ENCODE measurements around the gene USF3. TPM values are rescaled to one million over a fixed set of nuclear protein-coding genes. Genes with fewer than 3 reads are reported as not detected.

The USF3 gene
- total RNA-seq, 4 donors from 2014 or later, result 31.3 to 51.2 (median 34.0) TPM

DNA sequence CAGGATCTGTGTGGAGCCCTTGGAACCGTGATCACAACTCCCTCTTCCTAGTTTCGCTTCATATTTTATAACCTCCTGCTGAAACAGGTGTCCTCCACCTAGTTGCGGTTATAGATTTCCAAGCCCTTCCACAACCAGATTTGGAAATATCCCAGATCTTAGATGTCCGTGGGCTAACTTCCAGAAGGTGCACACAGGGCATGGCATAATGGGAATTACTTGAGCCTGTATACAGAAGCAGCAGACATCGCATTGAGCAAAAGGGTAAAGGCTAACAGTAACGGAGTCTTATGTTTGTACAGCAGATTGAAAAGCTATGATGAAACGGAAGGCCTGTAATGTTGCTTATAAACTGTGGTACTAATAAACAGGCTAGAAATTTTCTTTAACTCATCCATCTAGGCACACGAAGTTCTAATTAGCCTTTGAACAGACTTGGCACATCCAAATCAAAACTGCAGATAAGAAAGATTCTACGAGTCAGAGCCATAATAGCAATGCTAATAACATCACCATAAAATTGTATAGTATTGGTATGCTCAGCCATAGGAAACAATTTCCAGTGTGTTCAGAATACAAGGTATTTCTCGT, 1.2 kb upstream of the USF3 start:
- TF ChIP-seq, protein P1, sequence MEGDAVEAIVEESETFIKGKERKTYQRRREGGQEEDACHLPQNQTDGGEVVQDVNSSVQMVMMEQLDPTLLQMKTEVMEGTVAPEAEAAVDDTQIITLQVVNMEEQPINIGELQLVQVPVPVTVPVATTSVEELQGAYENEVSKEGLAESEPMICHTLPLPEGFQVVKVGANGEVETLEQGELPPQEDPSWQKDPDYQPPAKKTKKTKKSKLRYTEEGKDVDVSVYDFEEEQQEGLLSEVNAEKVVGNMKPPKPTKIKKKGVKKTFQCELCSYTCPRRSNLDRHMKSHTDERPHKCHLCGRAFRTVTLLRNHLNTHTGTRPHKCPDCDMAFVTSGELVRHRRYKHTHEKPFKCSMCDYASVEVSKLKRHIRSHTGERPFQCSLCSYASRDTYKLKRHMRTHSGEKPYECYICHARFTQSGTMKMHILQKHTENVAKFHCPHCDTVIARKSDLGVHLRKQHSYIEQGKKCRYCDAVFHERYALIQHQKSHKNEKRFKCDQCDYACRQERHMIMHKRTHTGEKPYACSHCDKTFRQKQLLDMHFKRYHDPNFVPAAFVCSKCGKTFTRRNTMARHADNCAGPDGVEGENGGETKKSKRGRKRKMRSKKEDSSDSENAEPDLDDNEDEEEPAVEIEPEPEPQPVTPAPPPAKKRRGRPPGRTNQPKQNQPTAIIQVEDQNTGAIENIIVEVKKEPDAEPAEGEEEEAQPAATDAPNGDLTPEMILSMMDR (IDR thresholded peaks at IDR 0.05; ENCODE audit: low read depth), result no peak

DNA sequence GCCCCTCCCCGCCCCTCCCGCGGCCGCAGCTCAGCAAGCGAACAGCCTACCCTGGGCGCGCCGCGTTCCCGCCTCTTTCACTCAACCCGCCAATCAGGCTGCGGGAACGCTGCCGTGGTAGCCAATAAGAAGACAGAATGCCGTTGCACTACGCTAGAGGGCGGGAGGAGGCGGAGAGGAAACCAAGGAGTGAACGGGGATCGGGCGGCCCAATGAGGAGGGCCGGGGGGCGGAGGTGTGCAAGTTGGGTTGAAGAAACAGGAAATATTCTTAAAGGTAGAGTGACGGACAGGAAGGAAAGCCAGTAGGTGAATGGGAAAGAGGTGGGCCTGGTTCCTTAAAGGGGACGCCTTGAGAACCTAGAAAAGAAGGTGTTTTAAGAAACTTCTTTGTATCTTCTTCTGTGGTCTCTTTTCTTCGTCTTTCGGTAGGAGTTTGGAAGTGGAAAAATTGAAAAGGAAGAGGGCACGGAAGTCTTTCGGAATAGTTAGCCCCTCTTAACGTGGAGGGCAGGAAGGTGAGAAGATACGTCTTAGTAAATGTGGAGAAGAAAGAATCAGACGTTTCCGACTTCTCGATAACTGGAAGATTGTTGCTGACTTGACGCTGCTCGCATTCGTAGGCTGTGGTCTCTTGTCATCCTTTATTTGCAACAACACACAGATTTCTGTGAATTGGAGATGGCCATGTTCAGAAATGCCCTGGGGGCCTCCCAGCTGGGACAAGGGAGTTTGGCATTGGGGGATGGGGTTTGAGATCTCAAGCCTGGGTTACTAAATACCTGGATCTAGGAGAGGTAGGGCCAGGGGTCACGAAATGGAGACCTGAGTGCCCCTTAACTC, 437 bp upstream of the USF3 start:
- TF ChIP-seq, protein P1 (IDR thresholded peaks at IDR 0.05; ENCODE audit: low read depth), result no peak

DNA sequence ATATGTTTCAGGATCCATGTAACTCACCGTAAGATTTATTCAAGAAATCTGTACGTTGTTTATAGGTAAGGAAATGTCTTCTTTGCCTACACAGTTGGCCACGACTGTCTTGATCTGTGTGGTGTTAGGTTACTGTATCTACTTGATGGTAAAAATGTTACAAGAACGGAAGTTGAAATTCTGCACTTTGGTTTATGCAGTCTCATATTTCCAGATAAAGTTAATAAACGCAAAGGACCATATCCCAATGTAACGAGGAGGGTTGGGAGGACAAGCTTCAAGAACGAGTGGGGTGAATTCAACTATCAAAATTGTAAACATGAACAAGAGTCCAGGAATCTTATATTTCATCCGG, 1.0 kb downstream of the USF3 start:
- TF ChIP-seq, protein P1 (IDR thresholded peaks at IDR 0.05; ENCODE audit: low read depth), result no peak

DNA sequence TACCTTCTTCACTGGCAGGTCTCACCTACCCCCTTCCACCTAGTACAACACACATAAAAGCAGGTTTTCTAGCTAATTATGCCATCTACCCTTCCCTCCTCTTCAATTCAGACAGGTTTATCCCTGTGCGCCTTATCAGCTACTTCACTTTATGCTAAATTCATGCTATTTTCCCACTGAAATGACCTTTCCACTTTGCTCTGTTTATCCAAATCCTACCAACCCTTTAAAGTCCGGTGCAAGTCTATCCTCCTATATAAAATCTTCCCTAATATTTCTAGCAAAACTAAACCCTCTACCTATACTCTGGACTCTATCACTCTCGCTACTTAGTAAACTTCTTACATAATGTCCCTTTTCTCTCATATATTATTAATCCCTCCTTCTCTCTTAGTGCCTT, 6.0 kb downstream of the USF3 start:
- TF ChIP-seq, protein P1 (IDR thresholded peaks at IDR 0.05; ENCODE audit: low read depth), result no peak

DNA sequence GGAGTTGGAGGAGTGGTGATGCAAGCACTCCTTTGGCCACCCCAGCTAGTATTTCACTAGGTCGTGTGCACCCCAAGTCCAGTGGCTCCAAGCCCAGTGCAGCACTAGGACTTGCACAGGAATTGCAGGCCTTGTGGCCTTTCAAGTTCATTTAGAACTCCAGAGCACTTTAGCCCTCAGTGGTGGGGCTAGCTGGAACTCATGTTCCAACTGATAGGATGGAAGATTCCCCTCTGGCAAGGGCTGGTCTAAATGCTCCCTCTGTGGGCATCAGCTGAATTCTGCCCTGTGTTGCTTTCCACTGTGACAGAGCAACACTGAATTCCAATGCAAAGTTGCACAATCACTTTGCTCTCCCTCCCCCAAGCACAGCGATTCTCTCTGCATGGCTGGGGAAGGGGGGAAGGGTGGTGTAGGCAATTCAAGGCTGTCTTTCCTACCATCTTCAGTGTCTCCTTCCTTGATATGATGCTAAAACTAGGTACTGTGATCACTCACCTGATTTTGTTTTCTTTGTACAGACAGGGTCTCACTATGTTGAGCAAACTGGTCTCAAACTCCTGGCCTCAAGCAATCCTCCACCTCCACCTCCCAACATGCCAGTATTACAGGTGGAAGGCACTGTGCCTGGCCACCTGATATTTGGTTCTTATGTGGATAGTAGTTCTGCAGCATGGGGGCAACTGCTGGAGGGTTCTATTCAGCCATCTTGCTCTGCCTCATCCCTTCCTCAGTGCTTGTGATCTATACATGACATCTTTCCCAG, 10.3 kb downstream of the USF3 start:
- TF ChIP-seq, protein P1 (IDR thresholded peaks at IDR 0.05; ENCODE audit: low read depth), result no peak

DNA sequence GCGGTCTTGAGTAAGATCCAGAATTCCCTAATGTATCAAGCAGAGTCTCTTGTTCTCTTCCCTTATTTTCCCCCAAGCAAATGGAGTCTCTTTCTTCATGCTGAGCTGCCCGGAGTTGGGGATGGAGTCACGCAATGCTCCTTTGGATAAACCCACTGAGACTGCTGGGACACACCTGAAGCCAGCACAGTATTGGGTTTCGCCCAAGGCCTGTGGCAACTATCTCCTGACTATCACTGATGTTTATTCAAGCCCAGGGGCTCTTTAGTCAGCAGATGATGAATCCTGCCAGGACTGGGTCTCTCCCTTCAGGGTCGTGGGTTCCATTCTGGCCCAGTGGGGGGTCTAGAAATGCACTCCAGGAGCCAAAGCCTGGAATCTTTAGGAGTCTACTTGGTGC, 11.3 kb downstream of the USF3 start:
- TF ChIP-seq, protein P1 (IDR thresholded peaks at IDR 0.05; ENCODE audit: low read depth), result no peak

DNA sequence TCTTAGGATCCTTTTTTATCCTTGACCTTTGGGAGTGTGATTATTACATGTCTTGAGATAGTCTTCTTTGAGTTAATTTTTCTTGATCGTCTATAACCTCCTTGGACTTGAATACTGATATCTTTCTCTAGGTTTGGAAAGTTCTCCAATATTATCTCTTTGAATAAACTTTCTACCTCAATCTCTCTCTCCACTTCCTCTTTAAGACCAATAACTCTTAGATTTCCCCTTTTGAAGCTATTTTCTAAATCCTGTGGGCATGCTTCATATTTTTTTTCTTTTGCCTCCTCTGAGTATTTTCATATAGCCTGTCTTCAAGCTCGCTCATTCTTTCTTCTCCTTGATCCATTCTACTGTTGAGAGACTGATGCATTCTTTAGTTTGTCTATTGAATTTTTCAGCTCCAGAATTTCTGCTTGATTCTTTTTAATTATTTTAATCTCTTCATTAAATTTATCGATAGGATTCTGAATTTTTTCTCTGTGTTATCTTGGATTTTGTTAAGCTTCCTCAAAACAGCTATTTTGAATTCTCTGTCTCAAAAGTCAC, 12.1 kb downstream of the USF3 start:
- TF ChIP-seq, protein P1 (IDR thresholded peaks at IDR 0.05; ENCODE audit: low read depth), result no peak
